Memory B cell (primary cell): ENCODE results near the gene SFXN5.
"Not testable (repeated sequence)": the region's sequence is repeated elsewhere in the genome, so short reads cannot be mapped to it uniquely, and the experiment has no call there.

Source experiments
- ATAC-seq: fragments of 150-1000 bp; cut with Tn5 transposase; 2 replicates; pipeline ENCODE4 v1.10.0; 2021; ENCODE audit warnings: low read depth, mild to moderate bottlenecking, moderate library complexity
- DNase-seq, 2 donors: peaks; one replicate each; pipeline ENCODE4 v3.0.0; 2022; ENCODE audit warnings: low spot score in 2 of 2
- H3K27ac Mint-ChIP-seq: one replicate; pipeline ENCODE4 v1.8.0; 2022; ENCODE audit warnings: mild to moderate bottlenecking, moderate library complexity, mixed read lengths
- H3K27me3 Mint-ChIP-seq: one replicate; pipeline ENCODE4 v1.8.0; 2022; ENCODE audit warnings: mixed read lengths
- H3K36me3 Mint-ChIP-seq: one replicate; pipeline ENCODE4 v1.8.0; 2022; ENCODE audit warnings: mild to moderate bottlenecking, mixed read lengths
- H3K4me1 Mint-ChIP-seq: one replicate; pipeline ENCODE4 v1.8.0; 2022; ENCODE audit warnings: mixed read lengths
- H3K4me3 Mint-ChIP-seq: one replicate; pipeline ENCODE4 v1.8.0; 2022; ENCODE audit warnings: mild to moderate bottlenecking, moderate library complexity, mixed read lengths
- H3K9me3 Mint-ChIP-seq: one replicate; pipeline ENCODE4 v1.8.0; 2022; ENCODE audit warnings: mixed read lengths

The SFXN5 gene, protein sequence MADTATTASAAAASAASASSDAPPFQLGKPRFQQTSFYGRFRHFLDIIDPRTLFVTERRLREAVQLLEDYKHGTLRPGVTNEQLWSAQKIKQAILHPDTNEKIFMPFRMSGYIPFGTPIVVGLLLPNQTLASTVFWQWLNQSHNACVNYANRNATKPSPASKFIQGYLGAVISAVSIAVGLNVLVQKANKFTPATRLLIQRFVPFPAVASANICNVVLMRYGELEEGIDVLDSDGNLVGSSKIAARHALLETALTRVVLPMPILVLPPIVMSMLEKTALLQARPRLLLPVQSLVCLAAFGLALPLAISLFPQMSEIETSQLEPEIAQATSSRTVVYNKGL

DNA sequence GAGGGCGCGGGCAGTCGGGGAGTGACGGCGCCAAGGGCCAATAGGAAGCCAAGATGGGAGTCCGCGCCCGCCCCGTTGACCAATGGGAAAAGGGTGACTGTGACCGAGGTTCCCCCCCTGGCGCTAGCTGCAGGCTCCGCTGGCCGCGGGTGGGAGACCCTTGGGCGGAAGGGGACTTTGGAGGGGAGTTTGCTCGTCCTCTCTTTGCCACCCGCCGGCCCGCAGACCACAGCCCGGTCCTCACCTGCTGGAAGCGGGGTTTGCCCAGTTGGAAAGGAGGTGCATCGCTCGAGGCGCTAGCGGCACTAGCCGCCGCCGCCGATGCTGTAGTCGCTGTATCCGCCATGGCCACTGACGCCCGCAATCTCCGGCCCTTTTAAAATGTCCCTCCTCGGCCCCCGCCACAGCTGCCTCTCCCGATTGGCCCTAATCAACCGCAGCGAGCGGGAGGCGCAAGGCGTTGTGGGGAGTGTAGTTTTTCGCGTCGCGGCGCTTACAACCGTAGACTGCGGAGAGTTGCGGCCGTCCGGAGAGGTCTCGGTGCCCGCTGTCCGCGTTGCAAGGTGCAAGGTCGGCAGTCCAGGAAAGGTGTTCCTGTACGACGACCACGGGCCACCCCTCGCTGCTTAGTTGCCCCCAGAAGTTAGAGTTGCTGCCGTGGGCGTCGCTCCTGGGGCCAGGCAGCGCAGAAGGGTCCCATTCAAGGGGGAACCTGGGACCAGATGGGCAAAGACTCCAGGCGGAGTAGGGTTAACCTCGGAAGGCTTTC, at the start of gene SFXN5:
Gene SFXN5 (minus strand): TSS at position 353 of the 769 bp plus-strand sequence. CDS start 7 bp downstream, at position 346.
- DNase-seq (peak; percentile 96 to 99), ATAC-seq (peak; percentile 88)
- Mint-ChIP-seq H3K4me3 (peak within 1 kb of the TSS; percentile 92), H3K4me1 (peaks cover 19% of the 10 kb centered on the region), H3K27me3 (no peaks in the 10 kb centered on the region), H3K9me3 (no peaks in the 10 kb centered on the region), H3K36me3 (no peaks in the 10 kb centered on the region), H3K27ac (peak within 1 kb of the TSS; percentile 89)

DNA sequence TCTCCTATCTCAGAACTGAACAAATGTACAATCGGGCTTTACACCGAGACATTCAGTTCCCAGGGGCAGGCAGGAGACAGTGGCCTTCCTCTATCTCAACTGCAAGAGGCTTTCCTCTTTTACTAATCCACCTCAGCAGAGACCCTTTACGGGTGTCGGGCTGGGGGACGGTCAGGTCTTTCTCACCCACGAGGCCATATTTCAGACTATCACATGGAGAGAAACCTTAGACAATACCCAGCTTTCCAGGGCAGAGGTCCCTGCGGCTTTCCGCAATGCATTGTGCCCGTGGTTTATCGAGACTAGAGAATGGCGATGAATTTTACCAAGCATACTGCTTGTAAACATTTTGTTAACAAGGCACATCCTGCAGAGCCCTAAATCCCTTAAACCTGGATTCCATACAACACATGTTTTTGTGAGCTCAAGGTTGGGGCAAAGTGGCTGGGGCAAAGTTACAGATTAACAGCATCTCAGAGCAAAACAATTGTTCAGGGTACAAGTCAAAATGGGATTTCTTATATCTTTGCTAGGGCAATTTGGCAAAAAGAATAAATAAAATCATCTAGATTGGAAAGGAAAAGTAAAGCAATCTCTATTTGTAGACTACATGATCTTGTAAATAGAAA, 48.2 kb upstream of the SFXN5 start:
- H3K4me1 Mint-ChIP-seq, H3K4me3 Mint-ChIP-seq, DNase-seq, ATAC-seq, H3K27ac Mint-ChIP-seq, H3K36me3 Mint-ChIP-seq, H3K9me3 Mint-ChIP-seq: not testable (repeated sequence)
- peaks cover 11% of the 10 kb centered on the region for H3K27me3 Mint-ChIP-seq

DNA sequence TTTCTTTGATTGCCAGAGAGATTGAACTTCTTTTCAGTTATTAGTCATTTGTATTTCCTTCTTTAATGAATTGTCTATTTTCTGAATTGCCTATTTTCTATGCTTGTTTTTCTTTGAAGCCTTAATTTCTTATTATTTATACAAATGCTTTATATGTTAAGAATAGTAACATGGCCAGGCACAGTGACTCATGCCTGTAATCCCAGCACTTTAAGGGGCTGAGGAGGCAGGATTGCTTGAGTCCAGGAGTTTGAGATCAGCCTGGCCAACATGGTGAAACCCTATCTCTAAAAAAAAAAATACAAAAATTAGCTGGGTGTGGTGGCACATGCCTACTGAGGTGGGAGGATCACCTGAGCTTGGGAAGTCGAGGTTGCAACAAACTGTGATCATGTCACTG, 45.9 kb upstream of the SFXN5 start:
- no peaks in the 10 kb centered on the region for H3K4me1 Mint-ChIP-seq
- H3K27me3 Mint-ChIP-seq: no peaks in the 10 kb centered on the region
- no peak for DNase-seq
- H3K27ac Mint-ChIP-seq: no peak overlapping the region
- no peak for ATAC-seq
- H3K36me3 Mint-ChIP-seq: no peaks in the 10 kb centered on the region
- no peak overlapping the region for H3K4me3 Mint-ChIP-seq
- no peaks in the 10 kb centered on the region for H3K9me3 Mint-ChIP-seq

DNA sequence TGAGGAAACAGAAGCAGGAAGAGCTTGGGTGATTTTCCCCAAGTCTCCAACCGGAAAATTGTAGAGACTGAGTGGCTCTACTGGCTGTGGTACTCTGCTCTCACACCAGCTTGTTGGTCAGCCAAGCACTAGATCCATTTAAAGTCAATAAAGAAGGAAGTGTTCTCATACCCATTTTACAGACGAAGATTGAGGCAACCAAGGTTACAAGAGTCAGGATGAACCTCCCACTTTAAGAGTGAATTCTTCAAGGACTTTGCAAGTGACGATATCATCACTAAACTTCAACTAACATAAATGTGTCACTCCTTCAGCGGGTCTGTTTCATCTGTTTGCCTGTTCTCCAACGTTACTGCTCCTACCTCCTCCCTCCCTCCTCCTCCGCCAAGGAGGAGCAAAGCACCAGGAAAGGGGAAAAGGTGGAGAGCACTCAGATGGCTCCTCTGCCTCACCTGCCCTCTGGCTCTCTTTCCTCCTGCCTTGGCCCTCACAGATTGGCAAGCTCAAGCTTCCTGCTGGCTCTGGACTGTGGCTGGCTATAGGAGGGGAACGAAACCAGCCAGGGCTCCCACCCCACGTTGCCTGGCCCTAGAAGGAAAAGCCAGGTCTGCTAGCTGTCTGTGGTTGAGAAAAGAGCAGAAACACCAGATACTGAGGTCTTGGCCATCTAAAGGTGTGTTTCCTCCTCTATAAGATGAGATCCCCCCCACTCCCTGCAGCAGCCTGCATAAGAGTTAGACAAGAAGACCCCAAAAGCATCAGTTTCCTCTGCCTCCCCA, 44.9 kb upstream of the SFXN5 start:
- H3K4me1 Mint-ChIP-seq: peaks cover 2% of the 10 kb centered on the region
- no peaks in the 10 kb centered on the region for H3K27me3 Mint-ChIP-seq
- no peak for ATAC-seq
- no peak for DNase-seq
- H3K36me3 Mint-ChIP-seq: no peaks in the 10 kb centered on the region
- H3K27ac Mint-ChIP-seq: no peak overlapping the region
- H3K9me3 Mint-ChIP-seq: no peaks in the 10 kb centered on the region
- H3K4me3 Mint-ChIP-seq: no peak overlapping the region

DNA sequence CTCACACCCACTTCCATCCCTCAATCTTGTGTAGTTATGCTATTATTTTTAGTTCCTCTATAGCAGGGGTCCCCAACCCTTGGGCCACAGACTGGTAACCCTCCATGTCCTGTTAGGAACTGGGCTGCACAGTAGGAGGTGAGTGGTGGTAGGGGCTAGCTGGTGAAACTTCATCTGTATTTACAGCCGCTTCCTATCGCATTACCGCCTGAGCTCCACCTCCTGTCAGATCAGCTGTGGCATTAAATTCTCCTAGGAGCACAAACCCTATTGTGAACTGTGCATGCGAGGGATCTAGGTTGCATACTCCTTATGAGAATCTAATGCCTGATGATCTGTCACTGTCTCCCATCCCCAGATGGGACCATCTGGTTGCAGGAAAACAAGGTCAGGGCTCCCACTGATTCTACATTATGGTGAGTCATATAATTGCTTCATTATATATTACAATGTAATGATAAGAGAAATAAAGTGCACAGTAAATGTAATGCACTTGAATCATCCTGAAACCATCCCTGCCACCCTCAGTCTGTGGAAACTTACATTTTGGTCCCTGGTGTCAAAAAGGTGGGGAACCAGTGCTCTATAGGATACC, 42.9 kb upstream of the SFXN5 start:
- H3K27me3 Mint-ChIP-seq: no peaks in the 10 kb centered on the region

DNA sequence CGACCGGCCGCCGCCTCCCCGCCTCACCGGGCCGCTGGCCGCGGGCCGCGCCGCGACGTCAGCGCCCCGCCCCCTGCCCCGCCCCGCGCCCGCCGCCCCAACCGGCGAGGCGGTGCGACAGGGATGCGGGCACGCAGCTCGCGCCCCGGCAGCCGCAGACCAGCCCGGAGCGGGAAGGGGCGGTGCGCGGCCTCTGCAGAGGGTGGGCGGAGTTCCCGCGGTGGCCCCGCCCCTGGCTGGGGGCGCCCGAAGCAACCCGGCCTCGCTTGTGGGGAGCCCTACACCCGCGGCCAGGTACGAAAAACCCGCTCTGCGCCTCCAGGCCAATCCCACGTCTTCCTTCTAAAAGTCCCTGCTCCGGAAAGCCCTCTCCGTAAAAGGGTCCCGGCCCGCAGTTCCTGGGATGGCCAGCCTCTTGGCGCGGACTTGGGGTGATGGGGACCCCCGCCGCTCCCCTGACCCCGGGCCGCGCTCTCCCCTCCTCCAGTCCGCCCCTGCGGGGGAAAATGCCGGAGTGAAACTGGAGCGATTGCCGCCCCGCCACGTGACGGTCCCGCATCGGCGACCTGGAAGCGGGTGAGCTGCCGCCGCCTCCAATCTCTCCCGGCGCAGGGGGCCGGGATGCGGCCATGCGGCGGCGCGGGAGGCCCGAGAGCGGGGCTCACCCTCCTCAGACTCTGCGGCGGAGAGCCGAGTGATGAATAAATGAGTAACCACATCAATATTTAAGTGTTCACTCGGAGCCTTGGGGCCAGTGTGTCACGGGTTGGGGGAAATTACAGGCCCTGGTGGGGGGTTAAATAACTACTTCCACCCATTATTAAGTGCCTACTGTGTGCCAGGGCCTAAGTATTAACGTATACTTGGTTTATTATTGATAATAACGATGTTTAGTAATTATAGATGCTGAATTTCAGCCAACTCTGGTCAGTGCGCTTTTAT, 41.7 kb upstream of the SFXN5 start, which contains the start of gene RAB11FIP5:
Gene RAB11FIP5 (minus strand): TSS at position 36 of the 942 bp plus-strand sequence. CDS start 171 bp downstream, outside the sequence.
- Mint-ChIP-seq H3K4me3 (peak within 1 kb of the TSS; percentile 82), H3K9me3 (no peaks in the 10 kb centered on the region), H3K27me3 (no peaks in the 10 kb centered on the region), H3K36me3 (no peaks in the 10 kb centered on the region), H3K4me1 (peaks cover 9% of the 10 kb centered on the region), H3K27ac (peak within 1 kb of the TSS; percentile 64)
- ATAC-seq (peak; percentile 85), DNase-seq (peak; percentile 70 to 75)

More for the DNA sequence above, 42.9 kb upstream of the SFXN5 start:
- H3K4me3 Mint-ChIP-seq: peak overlapping the region; percentile 68
- no peaks in the 10 kb centered on the region for H3K9me3 Mint-ChIP-seq
- DNase-seq (no peak), ATAC-seq (no peak)
- H3K4me1 Mint-ChIP-seq: peaks cover 9% of the 10 kb centered on the region
- no peak overlapping the region for H3K27ac Mint-ChIP-seq
- H3K36me3 Mint-ChIP-seq: no peaks in the 10 kb centered on the region

DNA sequence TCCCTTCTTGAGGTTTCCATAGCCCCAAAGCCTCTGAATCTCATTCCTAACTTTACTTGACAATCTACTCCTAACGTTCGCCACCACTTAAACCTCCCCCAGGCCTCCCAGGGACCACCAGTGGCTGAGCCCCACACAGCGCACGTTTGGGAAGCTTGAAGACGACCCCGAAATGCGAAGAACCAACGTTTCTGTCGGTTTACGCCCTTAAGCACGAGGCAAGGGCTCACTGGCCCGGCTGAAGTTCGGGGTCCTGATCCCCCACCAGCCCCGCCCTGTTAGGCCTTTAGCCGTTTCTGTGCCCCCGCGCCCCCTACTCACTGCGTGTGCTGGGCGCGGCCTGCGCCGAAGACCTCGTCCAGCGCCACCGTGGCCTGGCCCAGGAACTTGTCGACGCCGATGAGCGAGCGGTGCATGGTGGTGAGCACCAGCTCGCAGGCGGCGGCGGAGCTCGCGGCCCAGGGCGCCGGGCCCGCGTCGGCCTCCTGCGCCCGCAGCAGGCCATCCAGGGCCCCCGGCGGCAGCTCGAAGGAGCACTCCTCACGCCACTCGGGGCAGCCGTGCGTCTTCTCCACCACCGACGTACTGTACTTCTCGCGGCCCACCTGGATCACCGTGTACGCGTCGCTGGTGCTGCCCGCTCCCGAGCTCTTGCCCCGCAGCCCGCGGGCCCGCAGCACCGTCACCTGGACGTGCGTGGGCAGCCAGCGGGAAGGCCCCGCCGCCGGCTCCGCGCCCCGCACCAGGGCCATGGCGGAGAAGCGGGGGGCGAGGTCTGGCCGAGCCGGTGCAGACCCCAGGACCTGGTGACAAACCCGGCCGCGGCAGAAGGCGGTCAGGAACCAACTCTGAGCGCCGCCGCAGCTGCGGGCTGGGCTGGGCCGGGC, 40.8 kb upstream of the SFXN5 start:
- ATAC-seq: peak; percentile 33
- H3K4me3 Mint-ChIP-seq: peak overlapping the region; percentile 82
- DNase-seq: peak; percentile 22 to 54
- H3K9me3 Mint-ChIP-seq: no peaks in the 10 kb centered on the region
- no peaks in the 10 kb centered on the region for H3K27me3 Mint-ChIP-seq
- H3K4me1 Mint-ChIP-seq: peaks cover 9% of the 10 kb centered on the region
- H3K36me3 Mint-ChIP-seq: no peaks in the 10 kb centered on the region
- peak overlapping the region; percentile 64 for H3K27ac Mint-ChIP-seq

DNA sequence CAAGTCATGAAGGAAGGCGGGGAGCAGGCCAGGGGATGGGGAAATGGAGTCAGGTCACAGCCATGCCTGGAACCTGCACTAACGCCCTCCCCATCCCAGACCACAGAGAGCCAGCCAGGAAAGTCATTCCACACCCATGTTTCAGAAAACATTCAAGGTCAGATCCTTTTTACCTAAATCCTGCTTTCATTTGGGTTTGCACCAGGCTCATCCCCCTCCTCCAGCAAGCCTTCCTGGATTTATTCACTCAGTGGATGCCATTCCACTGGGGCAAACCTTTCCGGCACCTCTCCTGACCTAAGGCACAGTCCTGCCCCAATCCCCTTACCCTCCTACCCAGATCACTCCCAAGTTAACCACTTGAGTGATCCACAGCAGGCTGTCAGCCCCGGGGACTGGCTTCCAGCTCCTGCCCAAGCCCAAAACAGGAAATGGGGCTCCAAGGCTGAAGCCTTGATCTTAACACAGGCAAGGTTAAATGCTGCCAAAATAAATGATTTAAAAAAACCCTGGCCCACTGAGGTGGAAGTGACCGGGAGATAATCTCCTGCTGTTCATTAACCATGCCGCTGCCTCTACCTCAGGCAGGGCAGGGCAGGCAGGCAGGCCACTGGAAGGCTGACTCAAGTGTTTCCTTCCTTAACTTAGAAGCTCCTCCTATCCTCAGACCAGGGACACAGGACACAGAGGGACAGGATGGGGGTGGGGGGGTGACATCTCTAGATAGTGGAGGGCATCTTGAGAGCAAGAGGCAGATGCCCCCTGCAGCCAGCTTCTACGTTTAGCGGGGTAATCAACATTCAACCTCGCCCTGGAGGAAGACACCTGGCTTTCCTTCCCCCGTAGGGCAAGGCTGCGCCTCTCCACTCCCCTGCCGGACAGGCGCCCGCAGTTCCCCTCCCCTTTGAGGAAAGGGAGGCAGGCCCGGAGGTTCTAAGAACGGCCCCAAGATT, 39.8 kb upstream of the SFXN5 start:
- Mint-ChIP-seq H3K27me3 (no peaks in the 10 kb centered on the region), H3K4me1 (peaks cover 9% of the 10 kb centered on the region), H3K27ac (peak overlapping the region; percentile 64), H3K9me3 (no peaks in the 10 kb centered on the region), H3K4me3 (peak overlapping the region; percentile 82), H3K36me3 (no peaks in the 10 kb centered on the region)
- ATAC-seq: no peak
- no peak for DNase-seq

DNA sequence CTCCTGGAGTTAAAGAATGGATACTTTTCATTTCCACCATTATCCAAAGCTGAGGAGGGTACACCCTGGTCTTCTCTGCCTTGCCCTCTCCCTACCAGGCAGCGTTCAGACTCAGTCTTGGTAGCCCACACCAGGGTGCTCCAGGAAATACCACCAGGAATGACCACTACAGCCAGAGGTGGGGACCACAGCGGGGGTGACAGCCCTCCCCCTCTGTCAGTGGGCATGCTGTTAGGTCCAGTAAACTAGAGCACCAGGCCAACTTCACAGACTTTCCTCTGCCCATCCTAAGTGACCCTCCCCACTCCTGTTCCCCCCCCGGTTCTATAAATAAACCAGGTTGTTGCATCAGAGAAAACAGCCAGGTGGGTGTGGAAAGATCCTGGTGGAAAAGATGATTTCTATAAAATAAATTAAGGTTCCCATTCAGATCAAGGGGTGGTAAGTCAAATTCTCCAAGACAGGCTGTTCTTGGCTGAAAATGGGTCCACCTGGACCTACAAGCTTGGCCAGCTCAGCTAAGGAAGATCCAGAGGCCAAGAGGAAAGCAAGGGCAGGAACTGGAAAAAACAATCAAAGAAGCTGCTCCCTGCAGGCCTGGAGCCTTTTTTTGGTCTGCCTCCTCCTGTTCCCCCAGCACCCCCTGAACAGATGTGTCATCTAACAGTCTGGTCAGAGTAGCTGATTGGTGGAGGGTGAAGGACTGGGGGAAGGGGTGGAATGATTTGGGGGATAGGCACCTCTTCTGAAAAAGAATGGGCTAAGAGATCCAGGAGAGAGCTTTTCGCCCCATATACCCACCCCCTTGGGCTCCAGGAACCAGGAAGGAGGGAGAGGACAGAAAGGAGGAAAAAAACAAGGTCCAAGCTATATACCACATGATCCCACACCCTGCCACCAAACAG, 38.9 kb upstream of the SFXN5 start:
- peak overlapping the region; percentile 30 for H3K4me3 Mint-ChIP-seq
- no peaks in the 10 kb centered on the region for H3K27me3 Mint-ChIP-seq
- ATAC-seq: no peak
- H3K4me1 Mint-ChIP-seq: peaks cover 9% of the 10 kb centered on the region
- DNase-seq: no peak
- H3K27ac Mint-ChIP-seq: no peak overlapping the region
- no peaks in the 10 kb centered on the region for H3K9me3 Mint-ChIP-seq
- H3K36me3 Mint-ChIP-seq: no peaks in the 10 kb centered on the region

DNA sequence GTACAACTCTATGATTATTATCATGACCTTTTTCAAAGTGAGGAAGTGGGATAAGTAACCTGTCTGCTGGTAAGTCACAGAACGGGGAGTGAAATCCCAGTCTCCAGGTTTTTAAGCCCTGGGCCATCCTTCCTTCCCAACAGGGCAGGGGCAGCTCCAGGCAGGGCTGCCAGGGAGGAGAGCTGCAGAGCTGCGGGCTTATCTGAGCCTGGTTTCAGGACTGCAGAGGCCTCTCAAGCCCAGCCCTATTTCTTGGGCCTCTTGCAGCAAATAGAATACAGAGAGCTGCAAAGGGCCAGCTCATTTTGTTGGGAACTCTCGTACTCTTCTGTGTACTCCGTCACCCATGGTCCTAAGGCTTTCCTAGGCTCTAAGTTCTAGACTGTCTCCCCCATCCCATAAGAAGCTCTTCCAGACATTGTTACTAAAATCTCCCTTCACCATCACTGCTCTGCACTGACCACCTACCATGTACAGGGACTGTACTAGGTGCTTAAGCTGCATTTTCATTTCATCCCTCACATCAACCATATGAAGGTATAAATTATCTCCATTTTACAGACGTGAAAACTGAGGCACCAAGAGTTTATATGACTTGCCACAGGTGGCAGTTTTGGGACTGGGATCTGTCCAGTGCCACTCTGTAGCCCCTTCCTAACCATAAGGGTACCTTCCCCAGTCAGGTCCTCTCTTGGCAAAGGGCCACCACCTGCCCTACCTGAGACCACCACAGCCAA, 38.1 kb upstream of the SFXN5 start:
- Mint-ChIP-seq H3K27ac (no peak overlapping the region), H3K36me3 (no peaks in the 10 kb centered on the region), H3K9me3 (no peaks in the 10 kb centered on the region), H3K27me3 (no peaks in the 10 kb centered on the region), H3K4me1 (peaks cover 9% of the 10 kb centered on the region), H3K4me3 (no peak overlapping the region)
- no peak for ATAC-seq
- no peak for DNase-seq
